Psoas muscle (tissue), 8 donors: ENCODE data around the gene GSTO1. TPM values are rescaled to one million over a fixed set of nuclear protein-coding genes. Genes with fewer than 3 reads are reported as not detected.

Source experiments
- ATAC-seq, 4 donors: fragments of 200-7000 bp; cut with Tn5 transposase; one replicate each; pipeline ENCODE4 v1.9.1; 2020; ENCODE audit warnings: moderate library complexity in 3 of 4, mild to moderate bottlenecking in 2 of 4
- DNase-seq, 2 donors: peaks; one replicate each; pipeline ENCODE4 v3.0.0-alpha.2; 2020
- H3K27ac ChIP-seq: fragments of 200-600 bp; one replicate; pipeline ENCODE4 v1.8.0; 2022
- H3K27me3 ChIP-seq, 3 donors: fragments of 200-600 bp in 1 of 3; one replicate each; pipeline versions ENCODE4 v1.6.1 to v1.8.0; 2013 to 2022; ENCODE audit warnings: low read length in 2 of 3, mild to moderate bottlenecking in 2 of 3, moderate library complexity in 1 of 3; ENCODE audit not compliant: insufficient read depth in 3 of 3
- H3K36me3 ChIP-seq, 2 donors: fragments of 200-600 bp in 1 of 2; one replicate each; pipeline versions ENCODE4 v1.6.1 to v1.8.0; 2013 to 2022; ENCODE audit warnings: low read depth in 1 of 2, mild to moderate bottlenecking in 1 of 2, moderate library complexity in 1 of 2; ENCODE audit not compliant: insufficient read depth in 1 of 2
- H3K4me1 ChIP-seq: fragments of 200-600 bp; one replicate; pipeline ENCODE4 v1.8.0; 2022
- H3K4me3 ChIP-seq: fragments of 200-600 bp; one replicate; pipeline ENCODE4 v1.8.0; 2022; ENCODE audit warnings: mild to moderate bottlenecking
- H3K9me3 ChIP-seq: fragments of 200-600 bp; one replicate; pipeline ENCODE4 v1.8.0; 2022
- CTCF ChIP-seq: fragments of 200-600 bp; IDR thresholded peaks from one replicate; pipeline ENCODE4 v1.8.0; 2022; ENCODE audit warnings: antibody characterized with exemption
- WGBS, 3 donors: extraction: QIAGEN DNeasy Blood & Tissue Kit; methylation state at CpG; one replicate each; pipeline versions ENCODE4 v1.1.6 to v1.1.7; 2013; 5-methylcytosine and 5-hydroxymethylcytosine counted together
- intact Hi-C, 2 donors: fragments of 100-400 bp; cut with DNase I; formaldehyde crosslinking; loops; one replicate each; pipeline versions ENCODE4 v1.11.0 to v1.14.2; 2022
- polyA plus RNA-seq, 3 donors: library from polyadenylated mRNA; stranded (reverse); fragments of 200-250 nt; gene quantifications; one replicate each; pipeline ENCODE4 v1.2.3, GENCODE V29; 2013
- total RNA-seq, 4 donors: library from RNA; stranded (reverse); fragmentation: NEBNext Ultra II Directional in 2 of 4; extraction: Animal tissue kit (Norgen Biotek cat#: 25700) in 2 of 4; gene quantifications; one replicate each; pipeline versions ENCODE4 v1.2.1 to v1.2.4, GENCODE V29; 2021 to 2023
- donor health status: healthy with polysubstance abuse.
- donor health status: DM: no; HTN: no; CAD: no; lungs with moderate emphysema.
- donor health status: Bipolar disorder and iron deficiency.
- donor health status: healthy.
- donor health status: DM: yes; HTN: yes; CAD: no.
- donor health status: DM: no; HTN: no; CAD: no.
- donor health status: DM: no; HTN: no; CAD: no.
- donor health status: DM: yes; HTN: yes; CAD: no.

Gene GSTO1
- total and polyA plus RNA-seq, 7 donors = 73.7 to 742 (median 120) TPM

- H3K27me3 ChIP-seq = no peaks in the 10 kb centered on the region
- WGBS, 3 donors = 0 to 1% (median 1%) methylated on average over 12 of the region's 12 CpGs
- peak overlapping the region; percentile 94 for H3K4me3 ChIP-seq
- DNase-seq = no peak
- no peak for TF ChIP-seq CTCF
- peak overlapping the region; percentile 99 for H3K27ac ChIP-seq
- H3K9me3 ChIP-seq = no peaks in the 10 kb centered on the region
- H3K4me1 ChIP-seq = peaks cover 36% of the 10 kb centered on the region
- H3K36me3 ChIP-seq = peaks cover 4 to 34% of the 10 kb centered on the region in 2 donors
- peak; percentile 82 to 87 (median 86) for ATAC-seq
- intact Hi-C loops = loop anchor here in 1 of 2 donors (10.0 kb wide), 1 partner anchor 131 kb away; the partner anchor contains the start of gene SFR1
These were observed 754 bp downstream of the GSTO1 start for GRCh38 chr10:104255311-104255981.

GRCh38 chr10:104256335-104256961, 1.8 kb downstream of the GSTO1 start:
- no peak for TF ChIP-seq CTCF
- ATAC-seq (peak in 1 of 4 donors; percentile 15), DNase-seq (no peak)
- Histone ChIP-seq H3K4me3 (peak overlapping the region; percentile 94), H3K36me3 (peaks cover 7 to 44% of the 10 kb centered on the region in 2 donors), H3K4me1 (peaks cover 40% of the 10 kb centered on the region), H3K9me3 (no peaks in the 10 kb centered on the region), H3K27ac (peak overlapping the region; percentile 99), H3K27me3 (no peaks in the 10 kb centered on the region)
- intact Hi-C loops = loop anchor here in 1 of 2 donors (10.0 kb wide), 1 partner anchor 132 kb away; the partner anchor contains the start of gene SFR1
- whole genome bisulfite sequencing, 3 donors = 18 to 28% (median 24%) methylated on average over 1 of the region's 1 CpG

GRCh38 chr10:104257235-104257634, 2.5 kb downstream of the GSTO1 start:
- peak overlapping the region; percentile 99 for H3K27ac ChIP-seq
- DNase-seq (no peak), ATAC-seq (no peak)
- H3K4me3 ChIP-seq = no peak overlapping the region
- H3K4me1 ChIP-seq = peaks cover 40% of the 10 kb centered on the region
- TF ChIP-seq CTCF = no peak
- H3K36me3 ChIP-seq = peaks cover 9 to 52% of the 10 kb centered on the region in 2 donors
- intact Hi-C loops = loop anchor here in 1 of 2 donors (10.0 kb wide), 1 partner anchor 132 kb away; the partner anchor contains the start of gene SFR1
- WGBS, 3 donors = 95 to 97% (median 95%) methylated on average over 5 of the region's 5 CpGs
- no peaks in the 10 kb centered on the region for H3K9me3 ChIP-seq
- no peaks in the 10 kb centered on the region for H3K27me3 ChIP-seq

- no peak for ATAC-seq
- H3K36me3 ChIP-seq = peaks cover 13 to 61% of the 10 kb centered on the region in 2 donors
- H3K4me1 ChIP-seq = peaks cover 40% of the 10 kb centered on the region
- H3K4me3 ChIP-seq = no peak overlapping the region
- no peak for DNase-seq
- peak overlapping the region; percentile 99 for H3K27ac ChIP-seq
- H3K9me3 ChIP-seq = no peaks in the 10 kb centered on the region
- intact Hi-C loops = loop anchor here in 1 of 2 donors (10.0 kb wide), 1 partner anchor 133 kb away; the partner anchor contains the start of gene SFR1
- no peak for TF ChIP-seq CTCF
- no peaks in the 10 kb centered on the region for H3K27me3 ChIP-seq
- WGBS, 3 donors = 24 to 52% (median 33%) methylated on average over 3 of the region's 3 CpGs
These were observed 3.5 kb downstream of the GSTO1 start for GRCh38 chr10:104258209-104258608.
